HCT116 (cell line): ENCODE results near the gene SKA1. TPM values are rescaled to one million over a fixed set of nuclear protein-coding genes. Genes with fewer than 3 reads are reported as not detected.
"Not testable (repeated sequence)": the region's sequence is repeated elsewhere in the genome, so short reads cannot be mapped to it uniquely, and the experiment has no call there.

Experiments used
- ATAC-seq: fragments of 200-7000 bp; cut with Tn5 transposase; 2 replicates; pipeline ENCODE4 v1.9.1; 2020; ENCODE audit warnings: mild to moderate bottlenecking, moderate library complexity
- BruUV-seq: library from RNA; stranded (reverse); fragments of 400-500 nt; replicated peaks from 2 replicates; lab custom pipeline; 2021; lab: Mats Ljungman, UMichigan
- CTCF ChIA-PET: fragments of 300-600 bp; sonication (Branson Sonifier 250); formaldehyde crosslinking; loops from one replicate; lab custom pipeline; 2021; ENCODE audit warnings: antibody characterized with exemption; lab: Charles Lee
- POLR2A ChIA-PET: fragments of 300-600, 350-600 bp; sonication (Branson Sonifier 250); formaldehyde crosslinking; loops from one replicate; lab custom pipeline; 2021; ENCODE audit warnings: antibody characterized with exemption; lab: Charles Lee
- RAD21 ChIA-PET, 2 experiments: fragments of 300-600 bp; sonication (Branson Sonifier 250); formaldehyde crosslinking; loops; one replicate each; lab custom pipeline; 2023; ENCODE audit warnings: low total read pairs in 2 of 2; ENCODE audit not compliant: uncharacterized antibody in 2 of 2, unreplicated experiment in 2 of 2, low non-redundant PET in 1 of 2; lab: Charles Lee
- DNase-seq: peaks from one replicate; pipeline ENCODE4 v3.0.0-alpha.2; 2010; ENCODE audit warnings: low read depth, low spot score
- H2AFZ ChIP-seq: fragments of 200-600 bp; shearing (Covaris generic), sonication (generic); 2 replicates; pipeline ENCODE4 v1.6.1; 2017; ENCODE audit warnings: low read depth, mixed run types, mixed read lengths, antibody characterized with exemption, low read length; ENCODE audit not compliant: poor library complexity, severe bottlenecking
- H3K27ac ChIP-seq: 2 replicates; pipeline ENCODE4 v1.5.1; 2012; ENCODE audit warnings: low read depth, low read length
- H3K27me3 ChIP-seq: fragments of 200-600 bp; sonication (generic); 2 replicates; pipeline ENCODE4 v1.6.1; 2016; ENCODE audit warnings: mixed run types, low read length, mixed read lengths; ENCODE audit not compliant: insufficient read depth
- H3K36me3 ChIP-seq, 2 experiments: fragments of 200-500 bp in 1 of 2; fragments of 200-600 bp in 1 of 2; sonication (Bioruptor generic) in 1 of 2; sonication (generic) in 1 of 2; 2 replicates each; pipeline versions ENCODE4 v1.5.1 to v1.6.1; 2014 to 2016; ENCODE audit warnings: low read length in 2 of 2, inconsistent platforms in 1 of 2, mixed read lengths in 1 of 2, mixed run types in 1 of 2; ENCODE audit not compliant: insufficient read depth in 2 of 2, control insufficient read depth in 1 of 2
- H3K4me1 ChIP-seq, 2 experiments: fragments of 200-600 bp in 1 of 2; sonication (generic) in 1 of 2; 2 replicates each; pipeline versions ENCODE4 v1.5.1 to v1.6.1; 2012 to 2017; ENCODE audit warnings: low read length in 2 of 2, inconsistent platforms in 1 of 2, mild to moderate bottlenecking in 1 of 2, mixed read lengths in 1 of 2, mixed run types in 1 of 2, moderate library complexity in 1 of 2; ENCODE audit not compliant: insufficient read depth in 2 of 2, control insufficient read depth in 1 of 2
- H3K4me2 ChIP-seq: fragments of 200-600 bp; sonication (generic); 2 replicates; pipeline ENCODE4 v1.6.1; 2017; ENCODE audit warnings: mixed run types, low read length, mixed read lengths
- H3K4me3 ChIP-seq, 2 experiments: fragments of 200-600 bp in 1 of 2; sonication (generic) in 1 of 2; replicated peaks in 1 of 2; 2 replicates each; pipeline ENCODE4 v1.5.1; 2011 to 2016; ENCODE audit warnings: low read length in 2 of 2, control low read depth in 1 of 2, low read depth in 1 of 2, mild to moderate bottlenecking in 1 of 2, mixed read lengths in 1 of 2, mixed run types in 1 of 2
- H3K79me2 ChIP-seq: fragments of 200-600 bp; sonication (generic); 2 replicates; pipeline ENCODE4 v1.6.1; 2017; ENCODE audit warnings: mild to moderate bottlenecking, mixed run types, low read length, moderate library complexity, mixed read lengths; ENCODE audit not compliant: insufficient read depth
- H3K9ac ChIP-seq: fragments of 200-600 bp; sonication (generic); 2 replicates; pipeline ENCODE4 v1.6.1; 2016; ENCODE audit warnings: low read length, mixed read lengths
- H3K9me2 ChIP-seq: fragments of 200-600 bp; sonication (generic), shearing (Covaris generic); 2 replicates; pipeline ENCODE4 v1.6.1; 2017; ENCODE audit warnings: mixed run types, mild to moderate bottlenecking, moderate library complexity; ENCODE audit not compliant: insufficient read depth
- H3K9me3 ChIP-seq, 2 experiments: fragments of 200-500 bp in 1 of 2; fragments of 200-600 bp in 1 of 2; sonication (Bioruptor generic) in 1 of 2; sonication (generic) in 1 of 2; 2 replicates each; pipeline ENCODE4 v1.6.1; 2014 to 2017; ENCODE audit warnings: low read length in 2 of 2, mixed read lengths in 2 of 2, inconsistent platforms in 1 of 2, low read depth in 1 of 2, mild to moderate bottlenecking in 1 of 2, mixed run types in 1 of 2, moderate library complexity in 1 of 2; ENCODE audit not compliant: control insufficient read depth in 1 of 2, insufficient read depth in 1 of 2
- H4K20me1 ChIP-seq: fragments of 200-600 bp; sonication (generic), shearing (Covaris generic); 2 replicates; pipeline ENCODE4 v1.6.1; 2017; ENCODE audit warnings: mixed run types, mild to moderate bottlenecking, moderate library complexity; ENCODE audit not compliant: insufficient read depth
- ZBTB33 ChIP-seq: IDR thresholded peaks from 2 replicates; pipeline ENCODE4 v1.6.1; 2011; ENCODE audit warnings: mild to moderate bottlenecking, low read length, moderate library complexity; ENCODE audit not compliant: insufficient replicate concordance; ENCODE audit errors: extremely low read depth
- ZFX ChIP-seq: fragments of 450-650 bp; IDR thresholded peaks from 2 replicates; pipeline ENCODE4 v1.6.1; 2017
- intact Hi-C: fragments of 100-400 bp; cut with micrococcal nuclease; formaldehyde crosslinking; loops from 2 replicates; pipeline ENCODE4 v1.10.0; 2022
- total RNA-seq: library from RNA; stranded (reverse); gene quantifications from one replicate; pipeline ENCODE4 v1.2.1, GENCODE V29; 2021; ENCODE audit not compliant: unreplicated experiment

The SKA1 gene
- total RNA-seq, 1 experiment from 2014 or later = 34.5 TPM

DNA sequence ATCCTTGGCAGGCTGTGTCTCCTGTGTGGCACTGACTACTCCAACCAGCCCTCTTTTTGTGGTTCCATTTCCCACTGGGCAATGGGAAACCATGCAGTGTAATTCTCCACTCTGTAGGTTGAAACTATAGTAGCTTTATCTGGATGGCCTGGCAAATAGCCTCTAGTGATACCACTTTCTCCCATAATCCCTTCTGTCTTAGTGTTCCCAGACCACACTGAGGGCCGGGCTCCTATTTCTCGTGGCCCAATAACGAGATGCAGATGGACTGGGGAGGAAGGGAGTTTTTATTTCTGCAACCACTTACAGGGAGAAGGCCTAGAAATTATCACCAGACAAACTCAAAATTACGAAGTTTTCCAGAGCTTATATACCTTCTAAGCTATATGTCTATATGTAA, 24.7 kb downstream of the SKA1 start:
- no peaks in the 10 kb centered on the region for H3K79me2 ChIP-seq
- POLR2A ChIA-PET = interaction anchor here (1.0 kb wide), 1 partner anchor 25 kb away, joined by 3 read pairs; the partner anchor contains the start of gene SKA1
- no peak overlapping the region for H3K4me2 ChIP-seq
- H4K20me1 ChIP-seq = no peaks in the 10 kb centered on the region
- intact Hi-C loops = no loop called here
- H3K36me3 ChIP-seq = no peaks in the 10 kb centered on the region; a peak in 1 of 4 replicates
- H3K9ac ChIP-seq = no peak overlapping the region
- no peak for DNase-seq
- H3K4me1 ChIP-seq = peaks cover 0 to 6% of the 10 kb centered on the region in 2 experiments; a peak in 1 of 4 replicates
- H3K9me3 ChIP-seq = no peaks in the 10 kb centered on the region
- no peak for ATAC-seq
- H3K27ac ChIP-seq = no peak overlapping the region
- CTCF ChIA-PET = no interaction called here
- TF ChIP-seq ZBTB33 (no peak), ZFX (no peak)
- no peaks in the 10 kb centered on the region for H3K27me3 ChIP-seq
- no peak overlapping the region for H2AFZ ChIP-seq
- no peaks in the 10 kb centered on the region for H3K9me2 ChIP-seq
- BruUV-seq = no TSS peak
- RAD21 ChIA-PET = no interaction called here
- H3K4me3 ChIP-seq = no peak overlapping the region

- H3K9me2 ChIP-seq, BruUV-seq, intact Hi-C loops, H3K27ac ChIP-seq, POLR2A ChIA-PET, H4K20me1 ChIP-seq, H2AFZ ChIP-seq, H3K9me3 ChIP-seq, DNase-seq, H3K4me1 ChIP-seq, ATAC-seq, RAD21 ChIA-PET, CTCF ChIA-PET, H3K4me3 ChIP-seq, H3K27me3 ChIP-seq, H3K36me3 ChIP-seq, H3K4me2 ChIP-seq, H3K9ac ChIP-seq, H3K79me2 ChIP-seq: not testable (repeated sequence)
These were observed 25.6 kb downstream of the SKA1 start for GRCh38 chr18:50400438-50400837.
